GM12878 (cell line): Measurements from ENCODE around the gene FKBP14. TPM values are rescaled to one million over a fixed set of nuclear protein-coding genes. Genes with fewer than 3 reads are reported as not detected.

Experiments
- ATAC-seq: fragments of 200-7000 bp; cut with Tn5 transposase; 3 replicates; pipeline ENCODE4 v1.9.1; 2020; ENCODE audit warnings: mild to moderate bottlenecking, moderate library complexity
- BruUV-seq: library from RNA; stranded (reverse); fragments of 400-500 nt; replicated peaks from 2 replicates; lab custom pipeline; 2021; lab: Mats Ljungman, UMichigan
- CTCF ChIA-PET: fragments of 300-600 bp; sonication (Branson Sonifier 250); formaldehyde crosslinking; extraction: SDS; loops from one replicate; lab custom pipeline; 2021; ENCODE audit warnings: inconsistent platforms; lab: Yijun Ruan, JAX
- POLR2A ChIA-PET: fragments of 350-600 bp; formaldehyde crosslinking; extraction: SDS; loops from one replicate; lab custom pipeline; 2021; ENCODE audit warnings: inconsistent platforms; lab: Charles Lee
- RAD21 ChIA-PET: fragments of 300-600 bp; sonication (Branson Sonifier 250); formaldehyde crosslinking; loops from one replicate; lab custom pipeline; 2023; ENCODE audit warnings: antibody characterized with exemption; ENCODE audit not compliant: unreplicated experiment; lab: Charles Lee
- SMC1A ChIA-PET: fragments of 300-600 bp; sonication (Branson Sonifier 250); formaldehyde crosslinking; loops from one replicate; lab custom pipeline; 2023; ENCODE audit not compliant: unreplicated experiment, uncharacterized antibody; lab: Charles Lee
- DNase-seq: peaks from one replicate; pipeline ENCODE4 v3.0.0-alpha.2; 2011; ENCODE audit warnings: low read depth, low spot score
- FAIRE-seq: peaks from 3 replicates; lab custom pipeline; 2011; peaks lifted over from hg19 to GRCh38; lab: Jason Lieb, UNC
- H2AFZ ChIP-seq: 2 replicates; pipeline ENCODE4 v1.6.0; 2011; ENCODE audit warnings: low read depth, low read length, control low read depth; ENCODE audit not compliant: control insufficient read depth
- H3K27ac ChIP-seq: 2 replicates; pipeline ENCODE4 v1.5.1; 2011; ENCODE audit warnings: control low read depth; ENCODE audit not compliant: control insufficient read depth, insufficient read depth
- H3K27me3 ChIP-seq, 2 experiments: replicated peaks in 1 of 2; 2 replicates each; pipeline versions ENCODE4 v1.6.0 to v1.6.1; 2011; ENCODE audit warnings: low read length in 1 of 2; ENCODE audit not compliant: control insufficient read depth in 2 of 2, insufficient read depth in 2 of 2
- H3K36me3 ChIP-seq, 2 experiments: 2 replicates each; pipeline ENCODE4 v1.5.1; 2011; ENCODE audit warnings: low read length in 1 of 2; ENCODE audit not compliant: control insufficient read depth in 2 of 2, insufficient read depth in 2 of 2
- H3K4me1 ChIP-seq: 2 replicates; pipeline ENCODE4 v1.6.1; 2011; ENCODE audit warnings: mild to moderate bottlenecking, low read length, moderate library complexity, mixed read lengths; ENCODE audit not compliant: control insufficient read depth, insufficient read depth
- H3K4me2 ChIP-seq: 2 replicates; pipeline ENCODE4 v1.6.0; 2011; ENCODE audit warnings: control low read depth; ENCODE audit not compliant: control insufficient read depth, insufficient read depth
- H3K4me3 ChIP-seq: fragments of 200-600 bp; sonication (generic); 2 replicates; pipeline ENCODE4 v1.5.1; 2016
- H3K79me2 ChIP-seq: 2 replicates; pipeline ENCODE4 v1.6.0; 2011; ENCODE audit warnings: low read length; ENCODE audit not compliant: control insufficient read depth, insufficient read depth
- H3K9ac ChIP-seq: 2 replicates; pipeline ENCODE4 v1.8.0; 2011; ENCODE audit warnings: low read length, control low read depth, mixed read lengths; ENCODE audit not compliant: control insufficient read depth, insufficient read depth
- H3K9me3 ChIP-seq: replicated peaks from 3 replicates; pipeline ENCODE4 v1.5.1; 2011; ENCODE audit warnings: mild to moderate bottlenecking, low read length; ENCODE audit not compliant: control insufficient read depth, insufficient read depth
- H4K20me1 ChIP-seq: 2 replicates; pipeline ENCODE4 v1.6.0; 2011; ENCODE audit not compliant: control insufficient read depth, insufficient read depth
- CHD4 ChIP-seq: fragments of 200-600 bp; sonication (generic); IDR thresholded peaks from 2 replicates; pipeline ENCODE4 v1.6.1; 2016; ENCODE audit warnings: mild to moderate bottlenecking
- RAD51 ChIP-seq: fragments of 450-650 bp; IDR thresholded peaks from 2 replicates; pipeline ENCODE4 v1.6.1; 2016; ENCODE audit warnings: moderate library complexity, mild to moderate bottlenecking, inconsistent platforms
- RB1 ChIP-seq: fragments of 450-650 bp; formaldehyde crosslinking; IDR thresholded peaks from 2 replicates; pipeline ENCODE4 v1.6.1; 2017; ENCODE audit warnings: mild to moderate bottlenecking, borderline replicate concordance
- SUPT20H ChIP-seq: IDR thresholded peaks from 2 replicates; pipeline ENCODE4 v1.6.1; 2011; ENCODE audit warnings: low read depth, mild to moderate bottlenecking, low read length, moderate library complexity, borderline replicate concordance; ENCODE audit not compliant: control insufficient read depth
- TARDBP ChIP-seq: IDR thresholded peaks from 2 replicates; pipeline ENCODE4 v1.6.1; 2016; ENCODE audit warnings: borderline replicate concordance
- TCF12 ChIP-seq: IDR thresholded peaks from 2 replicates; pipeline ENCODE4 v1.6.1; 2011; ENCODE audit warnings: low read depth, mild to moderate bottlenecking, low read length
- TCF7 ChIP-seq: IDR thresholded peaks from 2 replicates; pipeline ENCODE4 v1.6.1; 2014; ENCODE audit warnings: antibody characterized with exemption, borderline replicate concordance
- ZNF217 ChIP-seq: fragments of 450-650 bp; IDR thresholded peaks from 2 replicates; pipeline ENCODE4 v1.6.1; 2017; ENCODE audit warnings: antibody characterized with exemption, mild to moderate bottlenecking
- WGBS: methylation state at CpG from one replicate; pipeline ENCODE4 v1.1.6; 2016; ENCODE audit warnings: low lambda C conversion rate; ENCODE audit not compliant: insufficient replicate concordance, insufficient coverage; ENCODE audit errors: missing lambda C conversion rate; 5-methylcytosine and 5-hydroxymethylcytosine counted together
- in situ Hi-C: fragments of 300-500 bp; cut with MboI; formaldehyde crosslinking; loops from 9 replicates; pipeline ENCODE4 v1.14.3; 2018; ENCODE audit warnings: mixed read lengths
- intact Hi-C: fragments of 100-400 bp; cut with micrococcal nuclease; formaldehyde crosslinking; loops from one replicate; pipeline ENCODE4 v1.14.2; 2022; ENCODE audit not compliant: unreplicated experiment
- polyA plus RNA-seq, 11 experiments: library from polyadenylated mRNA; depleted of rRNA in 4 of 11; unstranded in 6 of 11; stranded (reverse) in 5 of 11; fragments of >200 nt; fragmentation: Nextera tagmentation in 4 of 11; fragmentation: Illumina TruSeq in 1 of 11; extraction: Ambion mirVana in 4 of 11; extraction: Trizol in 1 of 11; gene quantifications; 1 replicate in 1 of 11; 2 replicates in 10 of 11; pipeline versions ENCODE4 v1.2.1 to v1.2.3, GENCODE V29; 2011 to 2016; ENCODE audit warnings: inconsistent platforms in 2 of 11, missing spikeins in 2 of 11, low read depth in 1 of 11
- total RNA-seq, 4 experiments: library from RNA; depleted of rRNA in 3 of 4; stranded (reverse); fragments of >200 nt in 3 of 4; fragmentation: Illumina TruSeq in 1 of 4; extraction: Trizol in 1 of 4; gene quantifications; 2 replicates each; pipeline versions ENCODE4 v1.2.1 to v1.2.3, GENCODE V29; 2013 to 2021
- TF ChIP-seq, protein P1 (sequence below): fragments of 450-650 bp; formaldehyde crosslinking; IDR thresholded peaks from 2 replicates; pipeline ENCODE4 v1.4.0; 2020; ENCODE audit warnings: mild to moderate bottlenecking, moderate library complexity
- TF ChIP-seq, protein P2 (sequence below): IDR thresholded peaks from 2 replicates; pipeline ENCODE4 v1.6.1; 2012; ENCODE audit warnings: improper control_type of control experiment, low read depth, low read length; ENCODE audit not compliant: insufficient replicate concordance

Gene FKBP14
- total and polyA plus RNA-seq, 10 of the 15 experiments (the other 5 are each of a cell fraction or from before 2014, with no cell fraction given): 2.7 to 8.9 (median 5.6) TPM

DNA sequence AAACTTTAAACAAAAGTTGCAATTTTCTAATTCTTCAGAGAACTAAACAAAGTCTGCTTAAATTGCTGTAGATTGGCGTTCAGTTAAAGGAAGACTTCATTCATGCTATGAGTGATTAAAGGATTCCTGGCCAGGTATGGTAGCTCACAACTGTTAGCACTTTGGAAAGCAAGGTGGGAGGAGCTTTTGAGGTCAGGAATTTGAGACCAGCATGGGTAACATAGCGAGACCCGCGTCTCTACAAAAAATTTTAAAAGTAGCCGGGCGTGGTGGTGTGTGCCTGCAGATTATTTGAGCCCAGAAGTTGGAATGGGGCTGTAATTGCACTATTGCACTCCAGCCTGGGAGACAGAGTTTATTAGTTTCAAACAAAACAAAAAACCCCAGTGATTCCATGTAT lies 23.4 kb downstream of the FKBP14 start:
- intact Hi-C loops: no loop called here
- WGBS: 96% methylated on average over 6 of the region's 6 CpGs
- Histone ChIP-seq H3K4me1 (no peaks in the 10 kb centered on the region), H3K9me3 (no peaks in the 10 kb centered on the region)
- in situ Hi-C loops: no loop called here
- TF ChIP-seq, protein P1, sequence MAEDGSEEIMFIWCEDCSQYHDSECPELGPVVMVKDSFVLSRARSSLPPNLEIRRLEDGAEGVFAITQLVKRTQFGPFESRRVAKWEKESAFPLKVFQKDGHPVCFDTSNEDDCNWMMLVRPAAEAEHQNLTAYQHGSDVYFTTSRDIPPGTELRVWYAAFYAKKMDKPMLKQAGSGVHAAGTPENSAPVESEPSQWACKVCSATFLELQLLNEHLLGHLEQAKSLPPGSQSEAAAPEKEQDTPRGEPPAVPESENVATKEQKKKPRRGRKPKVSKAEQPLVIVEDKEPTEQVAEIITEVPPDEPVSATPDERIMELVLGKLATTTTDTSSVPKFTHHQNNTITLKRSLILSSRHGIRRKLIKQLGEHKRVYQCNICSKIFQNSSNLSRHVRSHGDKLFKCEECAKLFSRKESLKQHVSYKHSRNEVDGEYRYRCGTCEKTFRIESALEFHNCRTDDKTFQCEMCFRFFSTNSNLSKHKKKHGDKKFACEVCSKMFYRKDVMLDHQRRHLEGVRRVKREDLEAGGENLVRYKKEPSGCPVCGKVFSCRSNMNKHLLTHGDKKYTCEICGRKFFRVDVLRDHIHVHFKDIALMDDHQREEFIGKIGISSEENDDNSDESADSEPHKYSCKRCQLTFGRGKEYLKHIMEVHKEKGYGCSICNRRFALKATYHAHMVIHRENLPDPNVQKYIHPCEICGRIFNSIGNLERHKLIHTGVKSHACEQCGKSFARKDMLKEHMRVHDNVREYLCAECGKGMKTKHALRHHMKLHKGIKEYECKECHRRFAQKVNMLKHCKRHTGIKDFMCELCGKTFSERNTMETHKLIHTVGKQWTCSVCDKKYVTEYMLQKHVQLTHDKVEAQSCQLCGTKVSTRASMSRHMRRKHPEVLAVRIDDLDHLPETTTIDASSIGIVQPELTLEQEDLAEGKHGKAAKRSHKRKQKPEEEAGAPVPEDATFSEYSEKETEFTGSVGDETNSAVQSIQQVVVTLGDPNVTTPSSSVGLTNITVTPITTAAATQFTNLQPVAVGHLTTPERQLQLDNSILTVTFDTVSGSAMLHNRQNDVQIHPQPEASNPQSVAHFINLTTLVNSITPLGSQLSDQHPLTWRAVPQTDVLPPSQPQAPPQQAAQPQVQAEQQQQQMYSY (CRISPR knock-in tag): no peak
- TF ChIP-seq, protein P2, sequence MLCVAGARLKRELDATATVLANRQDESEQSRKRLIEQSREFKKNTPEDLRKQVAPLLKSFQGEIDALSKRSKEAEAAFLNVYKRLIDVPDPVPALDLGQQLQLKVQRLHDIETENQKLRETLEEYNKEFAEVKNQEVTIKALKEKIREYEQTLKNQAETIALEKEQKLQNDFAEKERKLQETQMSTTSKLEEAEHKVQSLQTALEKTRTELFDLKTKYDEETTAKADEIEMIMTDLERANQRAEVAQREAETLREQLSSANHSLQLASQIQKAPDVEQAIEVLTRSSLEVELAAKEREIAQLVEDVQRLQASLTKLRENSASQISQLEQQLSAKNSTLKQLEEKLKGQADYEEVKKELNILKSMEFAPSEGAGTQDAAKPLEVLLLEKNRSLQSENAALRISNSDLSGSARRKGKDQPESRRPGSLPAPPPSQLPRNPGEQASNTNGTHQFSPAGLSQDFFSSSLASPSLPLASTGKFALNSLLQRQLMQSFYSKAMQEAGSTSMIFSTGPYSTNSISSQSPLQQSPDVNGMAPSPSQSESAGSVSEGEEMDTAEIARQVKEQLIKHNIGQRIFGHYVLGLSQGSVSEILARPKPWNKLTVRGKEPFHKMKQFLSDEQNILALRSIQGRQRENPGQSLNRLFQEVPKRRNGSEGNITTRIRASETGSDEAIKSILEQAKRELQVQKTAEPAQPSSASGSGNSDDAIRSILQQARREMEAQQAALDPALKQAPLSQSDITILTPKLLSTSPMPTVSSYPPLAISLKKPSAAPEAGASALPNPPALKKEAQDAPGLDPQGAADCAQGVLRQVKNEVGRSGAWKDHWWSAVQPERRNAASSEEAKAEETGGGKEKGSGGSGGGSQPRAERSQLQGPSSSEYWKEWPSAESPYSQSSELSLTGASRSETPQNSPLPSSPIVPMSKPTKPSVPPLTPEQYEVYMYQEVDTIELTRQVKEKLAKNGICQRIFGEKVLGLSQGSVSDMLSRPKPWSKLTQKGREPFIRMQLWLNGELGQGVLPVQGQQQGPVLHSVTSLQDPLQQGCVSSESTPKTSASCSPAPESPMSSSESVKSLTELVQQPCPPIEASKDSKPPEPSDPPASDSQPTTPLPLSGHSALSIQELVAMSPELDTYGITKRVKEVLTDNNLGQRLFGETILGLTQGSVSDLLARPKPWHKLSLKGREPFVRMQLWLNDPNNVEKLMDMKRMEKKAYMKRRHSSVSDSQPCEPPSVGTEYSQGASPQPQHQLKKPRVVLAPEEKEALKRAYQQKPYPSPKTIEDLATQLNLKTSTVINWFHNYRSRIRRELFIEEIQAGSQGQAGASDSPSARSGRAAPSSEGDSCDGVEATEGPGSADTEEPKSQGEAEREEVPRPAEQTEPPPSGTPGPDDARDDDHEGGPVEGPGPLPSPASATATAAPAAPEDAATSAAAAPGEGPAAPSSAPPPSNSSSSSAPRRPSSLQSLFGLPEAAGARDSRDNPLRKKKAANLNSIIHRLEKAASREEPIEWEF: no peak
- no peak for TF ChIP-seq SUPT20H
- no peak for TF ChIP-seq TARDBP
- TF ChIP-seq RB1: no peak
- no peak for TF ChIP-seq CHD4
- no peak for TF ChIP-seq TCF7
- no peak for TF ChIP-seq RAD51
- no peak for TF ChIP-seq TCF12
- TF ChIP-seq ZNF217: no peak
- TF ChIP-seq, all 136 proteins: peak for 0
- FAIRE-seq (no peak), ATAC-seq (no peak), DNase-seq (no peak)
- Histone ChIP-seq H3K27ac (no peak overlapping the region), H3K4me2 (no peak overlapping the region), H3K9ac (no peak overlapping the region), H3K79me2 (no peaks in the 10 kb centered on the region), H3K27me3 (no peaks in the 10 kb centered on the region), H3K4me3 (no peak overlapping the region), H3K36me3 (no peaks in the 10 kb centered on the region), H2AFZ (no peak overlapping the region), H4K20me1 (no peaks in the 10 kb centered on the region)
- POLR2A ChIA-PET: interaction anchor here (0.7 kb wide), 1 partner anchor 10 kb away, joined by 3 read pairs; no protein-coding TSS in a partner anchor
- RAD21 ChIA-PET: no interaction called here
- CTCF ChIA-PET: interaction anchor here (0.6 to 0.9 kb wide), 2 partner anchors 59 to 1758 kb away, joined by 3 read pairs; no protein-coding TSS in a partner anchor
- SMC1A ChIA-PET: interaction anchor here (0.5 to 1.1 kb wide), 3 partner anchors 8 to 109 kb away, joined by 3 read pairs; no protein-coding TSS in a partner anchor
- no TSS peak for BruUV-seq
